ENCODE data around the gene IDI2. TPM values are rescaled to one million over a fixed set of nuclear protein-coding genes. Genes with fewer than 3 reads are reported as not detected.
"Not testable (repeated sequence)": the region's sequence is repeated elsewhere in the genome, so short reads cannot be mapped to it uniquely, and the experiment has no call there.

The IDI2 gene
- polyA plus RNA-seq, 3 donors = not detected

- DNase-seq (ENCODE audit: low read depth in 3 of 3, low spot score in 2 of 3) = not testable (repeated sequence)
These were observed 15.7 kb downstream of the IDI2 start for GRCh38 chr10:1009947-1010346.

DNA sequence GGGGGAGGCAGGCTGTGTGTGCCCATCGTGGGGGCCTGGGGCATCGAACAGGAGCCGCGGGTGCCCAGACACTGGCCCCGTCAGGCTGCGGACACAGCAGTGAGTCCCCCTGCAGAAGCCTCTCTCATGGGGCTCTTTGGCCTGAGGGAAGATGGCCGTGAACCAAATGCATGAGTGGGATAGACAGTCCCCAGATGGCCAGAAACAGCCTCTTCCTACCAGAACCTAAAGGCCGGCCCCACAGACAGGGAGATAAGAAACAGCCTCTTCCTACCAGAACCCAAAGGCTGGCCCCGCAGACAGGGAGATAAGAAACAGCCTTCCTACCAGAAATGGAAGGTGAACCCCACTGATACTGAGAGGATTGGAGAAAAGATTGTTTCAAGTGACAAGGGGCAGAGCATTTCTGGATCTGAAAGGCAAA lies 16.6 kb downstream of the IDI2 start:
- DNase-seq (ENCODE audit: low read depth in 3 of 3, low spot score in 2 of 3) = no peak

DNA sequence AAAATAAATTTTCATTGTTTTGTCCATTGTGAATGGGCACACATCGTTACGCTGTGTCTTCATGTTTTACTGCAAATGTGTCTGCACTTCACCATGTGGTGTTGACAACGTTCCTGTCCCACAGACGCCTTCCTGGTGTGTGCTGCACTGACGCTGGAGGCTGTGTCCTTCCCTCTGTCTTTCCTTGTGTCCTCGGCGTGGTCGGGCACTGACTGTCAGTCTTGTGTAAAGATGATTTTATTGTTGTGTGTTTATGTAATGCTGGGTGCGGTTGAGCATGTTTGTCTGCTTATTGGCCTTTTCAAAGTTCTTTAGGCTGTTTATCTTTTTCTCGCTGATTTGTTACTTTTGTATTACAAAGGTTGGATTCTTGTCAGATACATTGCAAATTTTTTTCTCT lies 18.1 kb downstream of the IDI2 start:
- no peak for DNase-seq (ENCODE audit: low read depth in 3 of 3, low spot score in 2 of 3)

GRCh38 chr10:1006573-1006972 lies 19.1 kb downstream of the IDI2 start:
- no peak for DNase-seq (ENCODE audit: low read depth in 3 of 3, low spot score in 2 of 3)

- no peak for DNase-seq (ENCODE audit: low read depth in 3 of 3, low spot score in 2 of 3)
These were observed 21.6 kb downstream of the IDI2 start for GRCh38 chr10:1003884-1004670.

DNA sequence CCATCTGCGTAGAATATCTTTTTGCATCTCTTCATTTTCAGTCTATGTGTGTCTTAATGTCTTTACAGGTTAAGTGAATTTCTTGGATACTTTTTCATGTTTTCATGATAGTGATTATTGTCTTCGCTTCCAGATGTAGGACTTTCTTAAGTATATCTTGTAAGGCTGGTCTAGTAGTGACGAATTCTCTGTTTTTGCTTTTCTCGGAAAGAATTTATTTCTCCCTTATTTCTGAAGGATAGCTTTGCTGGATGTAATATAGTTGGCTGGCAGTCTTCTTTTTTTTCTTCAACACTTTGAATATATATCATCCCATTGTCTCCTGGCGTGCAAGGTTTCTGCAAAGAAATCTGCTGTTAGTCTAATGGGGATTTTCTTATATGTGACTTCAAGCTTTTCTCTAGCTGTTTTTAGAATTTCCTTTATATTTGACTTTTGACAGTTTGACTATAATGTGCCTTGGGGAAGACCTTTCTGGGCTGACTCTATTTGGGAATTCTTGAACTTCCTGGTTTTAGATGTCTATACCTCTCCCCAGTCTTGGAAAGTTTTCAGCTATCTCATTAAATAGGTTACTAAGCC lies 23.1 kb downstream of the IDI2 start:
- DNase-seq (ENCODE audit: low read depth in 3 of 3, low spot score in 2 of 3) = no peak

DNA sequence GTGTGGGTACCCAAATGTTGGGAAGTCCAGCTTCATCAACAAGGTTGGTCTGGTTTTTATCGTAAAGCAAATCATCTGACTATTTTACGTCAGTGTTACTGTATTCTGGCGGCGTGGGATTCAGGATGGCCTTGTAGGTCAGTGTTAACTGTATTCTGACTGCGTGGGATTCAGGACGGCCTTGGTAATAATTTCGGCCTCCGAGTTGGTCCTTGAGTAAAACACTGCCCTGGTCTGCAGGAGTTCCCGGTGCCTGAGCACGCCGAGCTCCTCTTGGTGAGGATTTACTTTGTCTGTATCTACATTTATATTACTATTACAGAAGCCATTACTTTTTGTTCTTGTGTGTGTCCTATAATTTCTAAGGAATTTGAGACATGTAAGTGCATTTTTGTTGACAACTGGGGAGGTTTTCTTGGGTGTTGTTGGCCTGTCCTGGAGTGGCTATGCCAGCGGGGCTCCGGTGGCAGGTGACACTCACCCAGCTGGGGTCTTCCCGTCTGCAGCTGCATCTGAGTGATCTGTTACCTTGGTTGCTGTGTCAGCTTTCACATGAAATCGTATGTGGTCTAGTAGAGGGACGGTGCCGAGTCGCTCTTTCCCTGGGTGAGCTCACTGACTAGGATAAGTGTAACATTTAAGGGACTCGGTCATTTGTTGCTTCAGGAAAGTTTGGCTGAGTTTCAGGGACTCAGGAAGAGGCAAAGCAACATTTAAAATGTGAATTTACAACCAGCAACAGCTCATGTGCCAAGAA lies 28.2 kb downstream of the IDI2 start:
- no peak for DNase-seq (ENCODE audit: low read depth in 3 of 3, low spot score in 2 of 3)

GRCh38 chr10:996031-996430 lies 29.6 kb downstream of the IDI2 start:
- no peak for DNase-seq (ENCODE audit: low read depth in 3 of 3, low spot score in 2 of 3)

GRCh38 chr10:995559-995926 lies 30.1 kb downstream of the IDI2 start:
- DNase-seq (ENCODE audit: low read depth in 3 of 3, low spot score in 2 of 3) = no peak

- DNase-seq (ENCODE audit: low read depth in 3 of 3, low spot score in 2 of 3) = no peak
These were observed 30.7 kb downstream of the IDI2 start for GRCh38 chr10:994836-995558.

DNA sequence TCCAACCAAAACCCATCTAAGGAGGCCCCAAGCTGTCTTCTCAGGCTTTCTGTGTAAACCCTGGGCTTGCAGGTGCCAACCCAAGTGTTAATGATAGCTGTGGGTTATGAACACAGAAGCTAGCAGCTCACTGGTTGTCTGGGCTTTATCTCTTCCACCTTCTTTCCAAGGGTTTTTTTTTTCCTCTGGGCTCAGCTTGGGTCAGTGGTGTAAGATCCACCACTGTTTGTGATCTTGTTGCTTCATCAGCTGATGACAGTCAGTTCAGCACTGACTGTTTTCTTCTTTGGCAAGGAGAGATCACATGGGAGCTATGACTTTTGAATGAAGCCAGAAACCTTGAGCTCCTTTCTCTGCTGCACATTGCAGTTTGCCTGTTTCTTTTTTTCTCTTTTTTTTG lies 32.8 kb downstream of the IDI2 start:
- no peak for DNase-seq (ENCODE audit: low read depth in 3 of 3, low spot score in 2 of 3)

DNA sequence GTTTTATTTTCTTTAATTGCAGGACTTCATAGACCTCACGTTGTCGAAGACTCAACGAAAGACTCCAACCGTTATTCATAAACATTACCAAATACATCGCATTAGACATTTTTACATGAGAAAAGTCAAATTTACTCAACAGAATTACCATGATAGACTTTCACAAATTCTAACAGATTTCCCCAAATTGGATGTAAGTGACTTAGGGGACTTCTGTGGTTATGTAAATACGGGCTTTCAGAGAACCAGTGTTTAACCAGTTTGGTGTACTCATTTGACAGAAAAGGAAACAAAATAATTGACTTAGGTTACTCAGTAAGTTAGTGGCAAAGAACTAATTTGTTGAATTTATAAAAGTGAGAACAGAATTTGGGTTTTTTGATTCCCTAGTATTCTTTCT lies 33.2 kb downstream of the IDI2 start:
- DNase-seq (ENCODE audit: low read depth in 3 of 3, low spot score in 2 of 3) = no peak

DNA sequence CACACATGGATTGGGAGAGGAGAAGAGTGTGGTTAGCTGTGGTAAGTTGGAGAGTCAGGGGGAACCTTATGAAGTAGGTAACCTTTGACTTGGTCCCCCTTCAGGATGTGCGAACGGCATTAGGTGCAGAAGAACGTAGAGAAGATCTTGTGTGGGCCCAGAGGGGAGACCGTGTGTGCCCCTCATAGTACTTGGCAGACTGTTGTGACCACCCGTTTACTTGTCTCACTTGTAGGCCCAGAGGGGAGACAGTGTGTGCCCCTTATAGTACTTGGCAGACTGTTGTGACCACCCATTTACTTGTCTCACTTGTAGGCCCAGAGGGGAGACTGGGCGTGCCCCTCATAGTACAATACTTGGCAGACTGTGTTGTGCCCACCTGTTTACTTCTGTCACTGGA lies 34.9 kb downstream of the IDI2 start:
- DNase-seq (ENCODE audit: low read depth in 3 of 3, low spot score in 2 of 3) = no peak

- DNase-seq (ENCODE audit: low read depth in 3 of 3, low spot score in 2 of 3) = no peak
These were observed 36.8 kb downstream of the IDI2 start for GRCh38 chr10:988667-989545.

DNA sequence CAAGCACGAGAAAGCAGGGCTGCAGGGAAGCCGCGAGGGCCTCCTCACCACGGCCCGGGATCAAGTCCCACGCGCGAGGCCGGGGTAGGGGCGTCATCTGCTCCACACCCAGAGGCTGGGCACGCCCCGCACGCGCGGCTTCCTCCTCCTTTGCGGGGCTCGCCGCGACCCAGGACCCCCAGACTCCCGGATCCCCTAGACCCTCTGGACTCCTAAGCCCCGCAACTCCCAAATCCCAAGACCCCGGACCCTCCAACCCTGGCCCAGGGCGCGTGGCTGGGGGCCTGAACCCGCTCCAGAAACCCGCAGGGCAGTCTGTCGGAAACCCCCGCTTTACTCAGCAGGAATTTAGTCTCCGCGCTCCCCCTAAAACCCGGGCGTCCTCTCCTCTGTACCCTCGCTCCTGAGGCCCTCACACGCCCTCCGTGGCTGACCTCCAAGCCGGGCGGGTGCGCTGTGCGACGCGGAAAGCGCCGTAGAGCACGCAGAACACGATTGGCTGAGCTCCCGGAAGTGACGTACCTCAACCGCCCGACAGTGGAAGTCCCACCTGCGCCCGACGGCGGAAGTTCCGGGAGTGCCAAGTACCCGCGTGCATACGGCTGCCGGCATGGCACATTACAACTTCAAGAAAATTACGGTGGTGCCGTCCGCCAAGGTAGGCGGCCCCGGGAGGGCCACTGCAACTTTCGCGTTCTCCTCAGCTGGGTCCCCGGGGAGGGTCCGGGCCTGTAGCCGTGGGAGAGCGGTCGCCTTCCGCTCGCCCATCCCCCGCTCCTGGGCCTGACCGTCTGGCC lies 37.6 kb downstream of the IDI2 start, which contains the start of gene GTPBP4:
GTPBP4 (plus strand) TSS at position 565 of the 797 bp plus-strand sequence; CDS start at position 611, 46 bp downstream.
- DNase-seq (ENCODE audit: low read depth in 3 of 3, low spot score in 2 of 3) = peak; percentile 91 to 96 (median 94)

DNA sequence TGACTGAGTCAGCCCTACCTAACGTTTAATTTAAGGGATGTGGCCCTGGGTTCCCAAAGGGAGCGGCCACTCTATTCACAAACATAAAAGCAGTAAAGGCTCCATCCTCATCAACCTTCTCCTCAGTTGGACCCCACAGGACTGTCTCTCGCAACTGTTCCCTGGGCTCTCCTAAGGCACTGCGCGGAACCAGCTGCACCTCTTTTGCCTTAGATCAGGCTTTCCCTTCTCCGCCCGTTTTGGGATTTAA lies 38.1 kb downstream of the IDI2 start:
- DNase-seq (ENCODE audit: low read depth in 3 of 3, low spot score in 2 of 3) = no peak

DNA sequence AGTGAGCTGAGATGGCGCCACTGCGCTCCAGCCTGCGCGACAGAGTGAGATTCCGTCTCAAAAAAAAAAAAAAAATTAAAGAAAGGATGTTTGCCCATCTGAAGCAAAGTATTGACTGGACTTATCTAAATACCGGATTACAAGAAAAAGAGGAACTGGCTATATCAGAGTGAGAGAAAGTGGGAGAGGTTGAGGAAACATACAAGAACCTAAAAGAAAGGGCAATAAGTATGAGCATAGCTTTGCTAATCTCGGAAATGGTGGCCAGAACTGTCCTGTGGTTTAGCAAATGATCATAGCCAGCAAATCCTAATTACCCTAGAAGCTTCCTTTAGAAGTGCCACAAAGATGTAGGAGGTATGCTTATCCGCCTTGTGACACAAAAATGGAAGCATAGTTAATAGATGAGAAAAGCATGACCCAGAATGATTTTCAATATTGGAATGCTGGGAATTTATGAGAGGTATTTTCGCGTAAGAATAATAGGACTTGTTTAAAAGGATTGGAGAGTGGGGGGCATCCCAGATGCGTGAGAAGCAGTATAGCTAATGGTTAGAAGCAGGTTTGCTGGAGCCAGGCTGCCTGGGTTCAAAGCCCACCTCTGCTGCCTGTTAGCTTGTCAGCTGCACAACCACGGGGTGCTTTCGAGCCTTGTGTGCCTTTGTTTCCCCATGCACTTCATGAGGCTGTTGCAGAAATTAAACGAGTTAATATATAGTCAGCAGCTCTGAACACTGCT lies 38.6 kb downstream of the IDI2 start:
- DNase-seq (ENCODE audit: low read depth in 3 of 3, low spot score in 2 of 3) = no peak

DNA sequence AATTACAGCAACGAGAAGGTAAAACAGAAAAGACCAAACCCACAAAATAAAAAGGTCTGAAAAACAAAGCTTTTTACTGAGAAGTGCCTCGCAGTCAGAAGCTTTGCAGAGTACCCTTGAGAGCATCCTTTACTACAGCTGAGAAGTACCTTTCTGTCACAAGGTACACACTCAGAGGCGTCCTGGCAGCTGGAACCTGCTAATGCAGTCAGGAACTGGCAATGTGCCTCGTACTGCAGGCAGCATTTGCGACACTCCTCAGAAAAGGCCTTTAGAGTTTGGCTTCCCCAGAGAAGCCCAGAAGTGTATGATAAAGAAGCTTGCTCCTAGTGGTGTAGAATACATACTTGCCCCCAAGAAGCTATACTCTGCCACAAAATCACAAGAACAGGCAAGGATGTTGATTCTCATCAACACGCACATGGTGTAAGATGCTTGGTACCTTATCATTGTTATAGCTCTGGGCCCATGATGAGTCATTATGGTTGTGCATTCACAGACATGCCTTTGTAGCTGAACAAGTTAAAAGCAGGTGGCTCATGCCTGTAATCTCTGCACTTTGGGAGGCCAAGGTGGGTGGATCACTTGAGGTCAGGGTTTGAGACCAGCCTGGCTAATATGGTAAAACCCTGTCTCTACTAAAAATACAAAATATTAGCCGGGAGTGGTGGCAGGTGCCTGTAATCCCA lies 39.4 kb downstream of the IDI2 start:
- DNase-seq (ENCODE audit: low read depth in 3 of 3, low spot score in 2 of 3) = no peak
